Endothelial cell (in vitro differentiated cells): ENCODE results near the gene MDFIC2. TPM values are rescaled to one million over a fixed set of nuclear protein-coding genes. Genes with fewer than 3 reads are reported as not detected.

Experiments
- DNase-seq: peaks from one replicate; pipeline ENCODE4 v3.0.0; 2021; ENCODE audit warnings: low spot score
- H3K27ac Mint-ChIP-seq: one replicate; pipeline ENCODE4 v1.8.0; 2021; ENCODE audit warnings: mixed read lengths, inconsistent platforms; ENCODE audit not compliant: unreplicated experiment
- H3K27me3 Mint-ChIP-seq: one replicate; pipeline ENCODE4 v1.8.0; 2021; ENCODE audit warnings: mild to moderate bottlenecking, moderate library complexity, mixed read lengths, inconsistent platforms; ENCODE audit not compliant: unreplicated experiment
- H3K36me3 Mint-ChIP-seq: one replicate; pipeline ENCODE4 v1.8.0; 2021; ENCODE audit warnings: mild to moderate bottlenecking, low read depth, mixed read lengths, inconsistent platforms; ENCODE audit not compliant: unreplicated experiment
- H3K4me1 Mint-ChIP-seq: one replicate; pipeline ENCODE4 v1.8.0; 2021; ENCODE audit warnings: mild to moderate bottlenecking, mixed read lengths, inconsistent platforms; ENCODE audit not compliant: unreplicated experiment
- H3K4me3 Mint-ChIP-seq: one replicate; pipeline ENCODE4 v1.8.0; 2021; ENCODE audit warnings: mild to moderate bottlenecking, mixed read lengths, inconsistent platforms; ENCODE audit not compliant: unreplicated experiment
- H3K9me3 Mint-ChIP-seq: one replicate; pipeline ENCODE4 v1.8.0; 2021; ENCODE audit warnings: mixed read lengths, inconsistent platforms; ENCODE audit not compliant: unreplicated experiment
- CTCF ChIP-seq: fragments of 200-600 bp; sonication (generic); IDR thresholded peaks from one replicate; pipeline ENCODE4 v1.5.0; 2021; ENCODE audit warnings: antibody characterized with exemption; ENCODE audit not compliant: unreplicated experiment
- long read RNA-seq: library from polyadenylated mRNA; unstranded; transcript quantifications from one replicate; pipeline ENCODE4 v2.0.0, GENCODE V29; 2020; ENCODE audit not compliant: unreplicated experiment
- total RNA-seq: library from RNA; stranded (reverse); fragmentation: NEBNext Ultra II Directional; extraction: Animal tissue kit (Norgen Biotek cat#: 25700); gene quantifications from one replicate; pipeline ENCODE4 v1.2.1, GENCODE V29; 2021; ENCODE audit not compliant: unreplicated experiment

Gene MDFIC2
- not detected for total RNA-seq
- long read RNA-seq, result 0 reads

- Mint-ChIP-seq H3K4me1 (no peaks in the 10 kb centered on the region), H3K27ac (no peak within 1 kb of the TSS), H3K27me3 (no peaks in the 10 kb centered on the region), H3K36me3 (no peaks in the 10 kb centered on the region), H3K9me3 (no peaks in the 10 kb centered on the region), H3K4me3 (no peak within 1 kb of the TSS)
- no peak for DNase-seq
- no peak for TF ChIP-seq CTCF
Measured at GRCh38 chr3:70312336-70312735, at the start of gene MDFIC2. Gene MDFIC2, minus strand, starts transcription at chr3:70312638. Its CDS starts 665 bp downstream, at chr3:70311973.

GRCh38 chr3:70360979-70361760 lies 48.7 kb upstream of the MDFIC2 start:
- H3K4me3 Mint-ChIP-seq, result no peak overlapping the region
- TF ChIP-seq CTCF, result no peak

GRCh38 chr3:70359711-70360110 lies 47.3 kb upstream of the MDFIC2 start:
- H3K9me3 Mint-ChIP-seq, result no peaks in the 10 kb centered on the region
- H3K27me3 Mint-ChIP-seq, result no peaks in the 10 kb centered on the region
- no peaks in the 10 kb centered on the region for H3K4me1 Mint-ChIP-seq
- H3K27ac Mint-ChIP-seq, result no peak overlapping the region
- no peaks in the 10 kb centered on the region for H3K36me3 Mint-ChIP-seq
- no peak for TF ChIP-seq CTCF
- no peak for DNase-seq
- no peak overlapping the region for H3K4me3 Mint-ChIP-seq

More at GRCh38 chr3:70360979-70361760, 48.7 kb upstream of the MDFIC2 start:
- DNase-seq, result no peak
- no peaks in the 10 kb centered on the region for H3K9me3 Mint-ChIP-seq
- no peak overlapping the region for H3K27ac Mint-ChIP-seq
- no peaks in the 10 kb centered on the region for H3K36me3 Mint-ChIP-seq
- H3K27me3 Mint-ChIP-seq, result no peaks in the 10 kb centered on the region
- no peaks in the 10 kb centered on the region for H3K4me1 Mint-ChIP-seq

- Mint-ChIP-seq H3K4me3 (no peak overlapping the region), H3K4me1 (no peaks in the 10 kb centered on the region), H3K27me3 (no peaks in the 10 kb centered on the region), H3K36me3 (no peaks in the 10 kb centered on the region), H3K27ac (no peak overlapping the region), H3K9me3 (no peaks in the 10 kb centered on the region)
- DNase-seq, result peak; percentile 23
- TF ChIP-seq CTCF, result peak; percentile 76
Measured at GRCh38 chr3:70358978-70359580, 46.6 kb upstream of the MDFIC2 start.

GRCh38 chr3:70352215-70352614 lies 39.8 kb upstream of the MDFIC2 start:
- TF ChIP-seq CTCF, result no peak
- Mint-ChIP-seq H3K27ac (no peak overlapping the region), H3K4me1 (no peaks in the 10 kb centered on the region), H3K4me3 (no peak overlapping the region), H3K9me3 (no peaks in the 10 kb centered on the region), H3K36me3 (no peaks in the 10 kb centered on the region), H3K27me3 (peaks cover 2% of the 10 kb centered on the region)
- DNase-seq, result no peak
